Thyroid gland (tissue), 4 donors: Measurements from ENCODE around the gene STRIP1.

Experiments used
- CTCF ChIP-seq, 6 experiments: fragments of 200-600 bp in 3 of 6; fragments of 450-650 bp in 3 of 6; sonication (generic) in 3 of 6; IDR thresholded peaks; one replicate each; pipeline ENCODE4 v1.5.1; 2016 to 2019; ENCODE audit warnings: antibody characterized with exemption in 6 of 6, mild to moderate bottlenecking in 2 of 6, inconsistent platforms in 1 of 6, moderate library complexity in 1 of 6
- POLR2A ChIP-seq, 2 donors: fragments of 450-650 bp; IDR thresholded peaks; one replicate each; pipeline ENCODE4 v1.6.1; 2017; ENCODE audit warnings: antibody characterized with exemption in 2 of 2, mild to moderate bottlenecking in 2 of 2, moderate library complexity in 1 of 2

GRCh38 chr1:110043016-110043415, 8.6 kb downstream of the STRIP1 start:
- no peak for TF ChIP-seq CTCF (IDR thresholded peaks at IDR 0.05)
- TF ChIP-seq POLR2A (IDR thresholded peaks at IDR 0.05): no peak
